ENCODE results near the gene SHISA5.

DNA sequence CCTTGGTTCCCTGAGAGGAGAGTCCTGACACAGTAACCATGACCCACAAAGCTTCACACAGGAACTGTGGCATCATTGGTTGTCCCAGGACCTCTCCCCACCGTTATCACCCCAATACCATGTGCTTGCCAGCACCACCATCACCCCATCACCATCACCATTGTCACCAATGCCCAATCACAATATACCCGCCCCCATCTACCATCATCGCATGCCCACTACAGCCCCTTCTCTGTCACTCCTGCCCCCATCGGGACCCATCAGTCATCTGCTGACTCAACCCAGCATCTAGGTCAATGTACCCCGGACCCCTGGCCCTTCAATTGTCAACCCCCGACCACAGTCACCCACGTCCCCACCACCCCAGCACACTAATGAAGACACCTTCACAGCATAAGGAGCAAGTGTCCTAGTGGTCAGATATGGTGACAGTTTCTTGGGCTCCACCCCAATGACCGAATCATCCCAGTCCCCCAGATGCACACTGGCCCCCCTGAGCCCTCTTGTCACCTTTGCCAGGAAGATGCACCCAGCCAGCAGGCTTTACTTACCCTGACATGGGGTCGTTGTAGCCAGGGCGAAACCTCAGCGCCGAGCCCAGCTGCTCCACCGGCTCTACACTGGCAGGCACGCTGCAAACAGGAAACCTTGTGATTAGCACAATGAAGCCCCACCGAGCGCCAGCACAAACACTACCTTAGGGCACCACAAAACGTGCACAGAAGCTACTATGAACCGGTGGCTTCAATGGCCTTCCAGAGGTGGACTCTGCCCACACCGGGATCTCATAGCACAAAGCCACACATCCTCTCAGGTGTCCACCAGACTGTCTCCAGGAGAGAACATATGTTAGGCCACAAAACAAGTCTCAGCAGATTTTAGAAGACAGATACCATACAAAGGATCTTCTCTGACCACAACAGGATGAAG lies 25.1 kb downstream of the SHISA5 start:
- TF ChIP-seq, protein P1, sequence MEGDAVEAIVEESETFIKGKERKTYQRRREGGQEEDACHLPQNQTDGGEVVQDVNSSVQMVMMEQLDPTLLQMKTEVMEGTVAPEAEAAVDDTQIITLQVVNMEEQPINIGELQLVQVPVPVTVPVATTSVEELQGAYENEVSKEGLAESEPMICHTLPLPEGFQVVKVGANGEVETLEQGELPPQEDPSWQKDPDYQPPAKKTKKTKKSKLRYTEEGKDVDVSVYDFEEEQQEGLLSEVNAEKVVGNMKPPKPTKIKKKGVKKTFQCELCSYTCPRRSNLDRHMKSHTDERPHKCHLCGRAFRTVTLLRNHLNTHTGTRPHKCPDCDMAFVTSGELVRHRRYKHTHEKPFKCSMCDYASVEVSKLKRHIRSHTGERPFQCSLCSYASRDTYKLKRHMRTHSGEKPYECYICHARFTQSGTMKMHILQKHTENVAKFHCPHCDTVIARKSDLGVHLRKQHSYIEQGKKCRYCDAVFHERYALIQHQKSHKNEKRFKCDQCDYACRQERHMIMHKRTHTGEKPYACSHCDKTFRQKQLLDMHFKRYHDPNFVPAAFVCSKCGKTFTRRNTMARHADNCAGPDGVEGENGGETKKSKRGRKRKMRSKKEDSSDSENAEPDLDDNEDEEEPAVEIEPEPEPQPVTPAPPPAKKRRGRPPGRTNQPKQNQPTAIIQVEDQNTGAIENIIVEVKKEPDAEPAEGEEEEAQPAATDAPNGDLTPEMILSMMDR (IDR thresholded peaks at IDR 0.05), result no peak
- TF ChIP-seq EP300 (IDR thresholded peaks at IDR 0.05), result no peak

Data from tibial nerve (tissue), 4 donors.